ENCODE results near the gene SIGLEC11.
"Not testable (repeated sequence)": the region's sequence is repeated elsewhere in the genome, so short reads cannot be mapped to it uniquely, and the experiment has no call there.

Gene SIGLEC11

GRCh38 chr19:49960980-49961379 lies at the start of gene SIGLEC11:
Gene SIGLEC11 (minus strand): TSS chr19:49961172. CDS start chr19:49961081, 91 bp downstream.
- not testable (repeated sequence) for DNase-seq

GRCh38 chr19:50008532-50008931 lies 47.6 kb upstream of the SIGLEC11 start:
- DNase-seq, result no peak

GRCh38 chr19:50007947-50008346 lies 47.0 kb upstream of the SIGLEC11 start:
- no peak for DNase-seq

- no peak for DNase-seq
Observed at GRCh38 chr19:50007170-50007569, 46.2 kb upstream of the SIGLEC11 start.

GRCh38 chr19:50005428-50005827 lies 44.5 kb upstream of the SIGLEC11 start:
- DNase-seq, result no peak

GRCh38 chr19:50003810-50004419 lies 42.9 kb upstream of the SIGLEC11 start:
- peak; percentile 33 to 52 for DNase-seq

GRCh38 chr19:50003254-50003788 lies 42.3 kb upstream of the SIGLEC11 start:
- no peak for DNase-seq

GRCh38 chr19:50002386-50002960 lies 41.5 kb upstream of the SIGLEC11 start:
- no peak for DNase-seq

GRCh38 chr19:50001775-50002174 lies 40.8 kb upstream of the SIGLEC11 start:
- no peak for DNase-seq

- DNase-seq, result no peak
Observed at GRCh38 chr19:50000841-50001557, 40.0 kb upstream of the SIGLEC11 start.

- peak; percentile 39 to 41 for DNase-seq
Observed at GRCh38 chr19:50000038-50000840, 39.3 kb upstream of the SIGLEC11 start.

GRCh38 chr19:49999371-50000010 lies 38.5 kb upstream of the SIGLEC11 start:
- DNase-seq, result no peak

- DNase-seq, result peak in 1 of 2 experiments; percentile 32
Observed at GRCh38 chr19:49997709-49998108, 36.7 kb upstream of the SIGLEC11 start.

GRCh38 chr19:49988433-49988832 lies 27.5 kb upstream of the SIGLEC11 start:
- DNase-seq, result peak; percentile 40 to 57

- DNase-seq, result no peak
Observed at GRCh38 chr19:49988007-49988406, 27.0 kb upstream of the SIGLEC11 start.

- peak; percentile 88 for DNase-seq
Observed at GRCh38 chr19:49987159-49987698, 26.3 kb upstream of the SIGLEC11 start.

GRCh38 chr19:49986354-49986753 lies 25.4 kb upstream of the SIGLEC11 start:
- DNase-seq, result no peak

GRCh38 chr19:49985871-49986270 lies 24.9 kb upstream of the SIGLEC11 start:
- no peak for DNase-seq

GRCh38 chr19:49984491-49984890 lies 23.5 kb upstream of the SIGLEC11 start:
- DNase-seq, result no peak

- DNase-seq, result peak; percentile 87 to 89
Observed at GRCh38 chr19:49983645-49984229, 22.8 kb upstream of the SIGLEC11 start.

Measured in activated T-cell treated with anti-CD3 and anti-CD28 coated beads, Interleukin-2, amount 50 U/mL, for 48 hours (primary cell).